Tibial artery (tissue), 4 donors: ENCODE data around the gene NCMAP.
A peak's percentile ranks its signal among the peaks of the same experiment; 100 is the strongest.
"Not testable (repeated sequence)": the region's sequence is repeated elsewhere in the genome, so short reads cannot be mapped to it uniquely, and the experiment has no call there.

ENCODE experiments used
- DNase-seq, 2 donors: peaks; one replicate each; pipeline ENCODE4 v3.0.0-alpha.2; 2019
- H3K27ac ChIP-seq, 2 donors: fragments of 200-600 bp; sonication (generic) in 1 of 2; 1 replicate in 1 of 2; 2 replicates in 1 of 2; pipeline ENCODE4 v1.5.1; 2018 to 2019; ENCODE audit warnings: mild to moderate bottlenecking in 1 of 2
- H3K27me3 ChIP-seq, 2 donors: fragments of 200-600 bp; sonication (generic) in 1 of 2; one replicate each; pipeline versions ENCODE4 v1.5.1 to v1.6.0; 2016 to 2019
- H3K36me3 ChIP-seq, 3 donors: fragments of 200-600 bp; sonication (generic) in 2 of 3; one replicate each; pipeline ENCODE4 v1.5.1; 2016 to 2019; ENCODE audit warnings: mild to moderate bottlenecking in 2 of 3
- H3K4me1 ChIP-seq, 4 donors: fragments of 200-600 bp; sonication (generic) in 2 of 4; 1 replicate in 3 of 4; 2 replicates in 1 of 4; pipeline ENCODE4 v1.5.1; 2016 to 2019
- H3K4me3 ChIP-seq, 2 donors: fragments of 200-600 bp; sonication (generic) in 1 of 2; 1 replicate in 1 of 2; 2 replicates in 1 of 2; pipeline ENCODE4 v1.5.1; 2018 to 2019; ENCODE audit warnings: mild to moderate bottlenecking in 2 of 2
- H3K9me3 ChIP-seq, 3 donors: fragments of 200-600 bp; sonication (generic) in 1 of 3; one replicate each; pipeline ENCODE4 v1.5.1; 2016 to 2019
- intact Hi-C: fragments of 100-400 bp; cut with DNase I; formaldehyde crosslinking; loops from one replicate; pipeline ENCODE4 v1.15.0; 2023; ENCODE audit warnings: low total_unique reads
- TF ChIP-seq, protein P1 (sequence below), 2 experiments: fragments of 200-600 bp in 1 of 2; fragments of 450-650 bp in 1 of 2; IDR thresholded peaks; one replicate each; pipeline ENCODE4 v1.5.1; 2017 to 2019; ENCODE audit warnings: antibody characterized with exemption in 2 of 2, mild to moderate bottlenecking in 1 of 2, moderate library complexity in 1 of 2

NCMAP gene

GRCh38 chr1:24547195-24547594 is 8.7 kb upstream of the NCMAP start:
- TF ChIP-seq, protein P1, sequence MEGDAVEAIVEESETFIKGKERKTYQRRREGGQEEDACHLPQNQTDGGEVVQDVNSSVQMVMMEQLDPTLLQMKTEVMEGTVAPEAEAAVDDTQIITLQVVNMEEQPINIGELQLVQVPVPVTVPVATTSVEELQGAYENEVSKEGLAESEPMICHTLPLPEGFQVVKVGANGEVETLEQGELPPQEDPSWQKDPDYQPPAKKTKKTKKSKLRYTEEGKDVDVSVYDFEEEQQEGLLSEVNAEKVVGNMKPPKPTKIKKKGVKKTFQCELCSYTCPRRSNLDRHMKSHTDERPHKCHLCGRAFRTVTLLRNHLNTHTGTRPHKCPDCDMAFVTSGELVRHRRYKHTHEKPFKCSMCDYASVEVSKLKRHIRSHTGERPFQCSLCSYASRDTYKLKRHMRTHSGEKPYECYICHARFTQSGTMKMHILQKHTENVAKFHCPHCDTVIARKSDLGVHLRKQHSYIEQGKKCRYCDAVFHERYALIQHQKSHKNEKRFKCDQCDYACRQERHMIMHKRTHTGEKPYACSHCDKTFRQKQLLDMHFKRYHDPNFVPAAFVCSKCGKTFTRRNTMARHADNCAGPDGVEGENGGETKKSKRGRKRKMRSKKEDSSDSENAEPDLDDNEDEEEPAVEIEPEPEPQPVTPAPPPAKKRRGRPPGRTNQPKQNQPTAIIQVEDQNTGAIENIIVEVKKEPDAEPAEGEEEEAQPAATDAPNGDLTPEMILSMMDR (IDR thresholded peaks at IDR 0.05), result no peak
- Histone ChIP-seq H3K27me3 (peaks cover 0 to 41% of the 10 kb centered on the region in 2 donors), H3K9me3 (no peaks in the 10 kb centered on the region), H3K27ac (no peak overlapping the region), H3K4me1 (no peaks in the 10 kb centered on the region), H3K4me3 (no peak overlapping the region), H3K36me3 (no peaks in the 10 kb centered on the region)
- DNase-seq, result no peak
- intact Hi-C loops, result no loop called here

- H3K27me3 ChIP-seq, result peaks cover 0 to 44% of the 10 kb centered on the region in 2 donors
- intact Hi-C loops, result no loop called here
- TF ChIP-seq, protein P1 (IDR thresholded peaks at IDR 0.05), result no peak
- H3K4me1 ChIP-seq, result no peaks in the 10 kb centered on the region
- H3K9me3 ChIP-seq, result no peaks in the 10 kb centered on the region
- no peak overlapping the region for H3K27ac ChIP-seq
- H3K36me3 ChIP-seq, result no peaks in the 10 kb centered on the region
- no peak overlapping the region for H3K4me3 ChIP-seq
- no peak for DNase-seq
These were observed 7.8 kb upstream of the NCMAP start for GRCh38 chr1:24548070-24548469.

DNA sequence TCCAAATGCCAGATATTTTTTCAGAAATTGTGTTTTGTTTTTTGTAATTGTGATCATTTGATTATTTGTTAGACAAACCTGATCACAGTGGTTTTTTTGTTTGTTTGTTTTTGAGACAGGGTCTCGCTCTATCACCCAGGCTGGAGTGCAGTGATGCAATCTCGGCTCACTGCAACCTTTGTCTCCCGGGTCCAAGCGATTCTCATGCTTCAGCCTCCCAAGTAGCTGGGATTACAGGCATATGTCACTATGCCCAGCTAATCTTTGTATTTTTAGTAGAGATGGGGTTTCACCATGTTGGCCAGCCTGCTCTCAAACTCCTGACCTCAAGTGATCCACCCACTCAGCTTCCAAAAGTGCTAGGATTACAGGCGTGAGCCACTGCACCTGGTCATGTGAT is 6.7 kb upstream of the NCMAP start:
- H3K4me3 ChIP-seq, intact Hi-C loops, DNase-seq: not testable (repeated sequence)

GRCh38 chr1:24551290-24551959 is 4.5 kb upstream of the NCMAP start:
- TF ChIP-seq, protein P1 (IDR thresholded peaks at IDR 0.05), result no peak
- Histone ChIP-seq H3K36me3 (no peaks in the 10 kb centered on the region), H3K9me3 (no peaks in the 10 kb centered on the region), H3K4me1 (peaks cover 0 to 10% (median 0%) of the 10 kb centered on the region in 4 donors), H3K27ac (no peak overlapping the region), H3K4me3 (no peak overlapping the region), H3K27me3 (peaks cover 0 to 72% of the 10 kb centered on the region in 2 donors)
- intact Hi-C loops, result no loop called here
- DNase-seq, result no peak

More for the DNA sequence above, 6.7 kb upstream of the NCMAP start:
- not testable (repeated sequence) for H3K27ac ChIP-seq, H3K9me3 ChIP-seq, H3K4me1 ChIP-seq, H3K36me3 ChIP-seq
- peaks cover 0 to 50% of the 10 kb centered on the region in 2 donors for H3K27me3 ChIP-seq

- DNase-seq, result no peak
- no peaks in the 10 kb centered on the region for H3K36me3 ChIP-seq
- TF ChIP-seq, protein P1 (IDR thresholded peaks at IDR 0.05), result no peak
- H3K4me1 ChIP-seq, result peaks cover 0 to 13% (median 0%) of the 10 kb centered on the region in 4 donors
- peaks cover 0 to 75% of the 10 kb centered on the region in 2 donors for H3K27me3 ChIP-seq
- H3K4me3 ChIP-seq, result no peak overlapping the region
- no peak overlapping the region for H3K27ac ChIP-seq
- no peaks in the 10 kb centered on the region for H3K9me3 ChIP-seq
- intact Hi-C loops, result no loop called here
These were observed 3.8 kb upstream of the NCMAP start for GRCh38 chr1:24551960-24552571.

DNA sequence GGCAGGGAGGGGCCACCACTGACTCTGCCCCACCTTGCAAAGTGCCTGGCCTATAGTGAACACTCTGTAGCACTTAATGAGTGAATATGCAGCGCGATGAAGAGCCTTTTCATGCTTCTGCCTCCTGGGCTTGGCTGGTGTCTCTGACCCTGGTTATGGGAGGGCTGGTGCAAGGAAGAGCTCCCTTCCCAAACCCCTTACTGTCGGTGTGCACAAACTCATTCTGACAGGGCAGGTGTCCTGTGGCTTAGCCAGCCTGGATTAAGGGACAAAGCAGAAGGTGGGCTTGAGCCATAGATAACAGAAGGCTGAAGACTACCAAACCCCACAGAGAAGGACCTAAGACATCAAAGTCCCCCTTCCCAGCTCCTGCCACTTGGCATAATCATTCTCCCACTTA is 2.0 kb upstream of the NCMAP start:
- H3K27ac ChIP-seq, result no peak overlapping the region
- intact Hi-C loops, result no loop called here
- H3K27me3 ChIP-seq, result peaks cover 0 to 89% of the 10 kb centered on the region in 2 donors
- H3K9me3 ChIP-seq, result no peaks in the 10 kb centered on the region
- H3K36me3 ChIP-seq, result no peaks in the 10 kb centered on the region
- H3K4me3 ChIP-seq, result no peak overlapping the region
- H3K4me1 ChIP-seq, result peaks cover 0 to 14% (median 0%) of the 10 kb centered on the region in 4 donors
- TF ChIP-seq, protein P1 (IDR thresholded peaks at IDR 0.05), result no peak
- peak in 1 of 2 donors; percentile 32 for DNase-seq
